DOHH2 (cell line): ENCODE measurements around the gene LDLRAD4.

Source experiments
- H3F3A ChIP-seq: fragments of 200-600 bp; sonication (generic), shearing (Covaris generic); 2 replicates; pipeline ENCODE4 v1.6.0; 2016; ENCODE audit warnings: antibody characterized with exemption, mild to moderate bottlenecking; ENCODE audit not compliant: control insufficient read depth, insufficient read depth
- H3K27ac ChIP-seq: fragments of 200-600 bp; sonication (generic); 2 replicates; pipeline ENCODE4 v1.5.1; 2014; ENCODE audit warnings: low read depth, mild to moderate bottlenecking, low read length, moderate library complexity
- H3K27me3 ChIP-seq: fragments of 200-600 bp; sonication (generic); 2 replicates; pipeline ENCODE4 v1.6.1; 2014; ENCODE audit warnings: mild to moderate bottlenecking, low read length, mixed read lengths; ENCODE audit not compliant: control insufficient read depth
- H3K36me3 ChIP-seq: fragments of 200-600 bp; sonication (generic); 2 replicates; pipeline ENCODE4 v1.6.1; 2014; ENCODE audit warnings: mild to moderate bottlenecking, low read length, moderate library complexity, mixed read lengths; ENCODE audit not compliant: control insufficient read depth
- H3K4me1 ChIP-seq: fragments of 200-600 bp; sonication (generic); 2 replicates; pipeline ENCODE4 v1.6.1; 2014; ENCODE audit warnings: mild to moderate bottlenecking, low read length, mixed read lengths; ENCODE audit not compliant: control insufficient read depth
- H3K4me2 ChIP-seq: fragments of 200-600 bp; sonication (generic); 2 replicates; pipeline ENCODE4 v1.6.0; 2014; ENCODE audit warnings: mild to moderate bottlenecking, low read length, moderate library complexity
- H3K4me3 ChIP-seq: fragments of 200-600 bp; sonication (generic); 2 replicates; pipeline ENCODE4 v1.5.1; 2014; ENCODE audit warnings: mild to moderate bottlenecking, low read length, mixed read lengths
- H3K79me2 ChIP-seq: fragments of 200-600 bp; sonication (generic); 2 replicates; pipeline ENCODE4 v1.6.1; 2014; ENCODE audit warnings: mild to moderate bottlenecking, low read length, mixed read lengths; ENCODE audit not compliant: control insufficient read depth
- H3K9me2 ChIP-seq: fragments of 200-600 bp; sonication (generic); replicated peaks from 2 replicates; pipeline ENCODE4 v1.6.1; 2014; ENCODE audit warnings: mild to moderate bottlenecking, low read length, mixed read lengths; ENCODE audit not compliant: control insufficient read depth
- H3K9me3 ChIP-seq: fragments of 200-600 bp; sonication (generic); 2 replicates; pipeline ENCODE4 v1.6.1; 2014; ENCODE audit warnings: antibody characterized with exemption, low read length, mixed read lengths; ENCODE audit not compliant: control insufficient read depth, insufficient read depth
- H4K20me1 ChIP-seq: fragments of 200-600 bp; sonication (generic); 2 replicates; pipeline ENCODE4 v1.6.0; 2014; ENCODE audit warnings: low read depth, mild to moderate bottlenecking, antibody characterized with exemption, low read length, moderate library complexity; ENCODE audit not compliant: control insufficient read depth, insufficient read depth
- EZH2phosphoT487 ChIP-seq: fragments of 200-600 bp; sonication (generic); IDR thresholded peaks from 2 replicates; pipeline ENCODE4 v1.6.1; 2017; ENCODE audit warnings: borderline replicate concordance, mild to moderate bottlenecking, antibody characterized with exemption, low read length, moderate library complexity, mixed read lengths
- TF ChIP-seq, protein P1 (sequence below): fragments of 200-600 bp; sonication (generic); IDR thresholded peaks from one replicate; pipeline ENCODE4 v1.5.1; 2014; ENCODE audit warnings: antibody characterized with exemption, mild to moderate bottlenecking, low read depth, low read length; ENCODE audit not compliant: poor library complexity, severe bottlenecking

LDLRAD4 gene

GRCh38 chr18:13613591-13614501 is 395.3 kb downstream of the LDLRAD4 start:
- Histone ChIP-seq H3K4me2 (peak overlapping the region; percentile 95), H3K4me3 (peak overlapping the region; percentile 84)

GRCh38 chr18:13614641-13615288 is 396.2 kb downstream of the LDLRAD4 start:
- peak overlapping the region; percentile 95 for H3K4me2 ChIP-seq
- peak overlapping the region; percentile 98 for H3K27ac ChIP-seq
- peaks cover 37% of the 10 kb centered on the region for H3F3A ChIP-seq
- peaks cover 75% of the 10 kb centered on the region for H3K4me1 ChIP-seq
- H3K27me3 ChIP-seq, result no peaks in the 10 kb centered on the region
- TF ChIP-seq, protein P1, sequence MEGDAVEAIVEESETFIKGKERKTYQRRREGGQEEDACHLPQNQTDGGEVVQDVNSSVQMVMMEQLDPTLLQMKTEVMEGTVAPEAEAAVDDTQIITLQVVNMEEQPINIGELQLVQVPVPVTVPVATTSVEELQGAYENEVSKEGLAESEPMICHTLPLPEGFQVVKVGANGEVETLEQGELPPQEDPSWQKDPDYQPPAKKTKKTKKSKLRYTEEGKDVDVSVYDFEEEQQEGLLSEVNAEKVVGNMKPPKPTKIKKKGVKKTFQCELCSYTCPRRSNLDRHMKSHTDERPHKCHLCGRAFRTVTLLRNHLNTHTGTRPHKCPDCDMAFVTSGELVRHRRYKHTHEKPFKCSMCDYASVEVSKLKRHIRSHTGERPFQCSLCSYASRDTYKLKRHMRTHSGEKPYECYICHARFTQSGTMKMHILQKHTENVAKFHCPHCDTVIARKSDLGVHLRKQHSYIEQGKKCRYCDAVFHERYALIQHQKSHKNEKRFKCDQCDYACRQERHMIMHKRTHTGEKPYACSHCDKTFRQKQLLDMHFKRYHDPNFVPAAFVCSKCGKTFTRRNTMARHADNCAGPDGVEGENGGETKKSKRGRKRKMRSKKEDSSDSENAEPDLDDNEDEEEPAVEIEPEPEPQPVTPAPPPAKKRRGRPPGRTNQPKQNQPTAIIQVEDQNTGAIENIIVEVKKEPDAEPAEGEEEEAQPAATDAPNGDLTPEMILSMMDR, result no peak
- no peak for TF ChIP-seq EZH2phosphoT487
- H3K79me2 ChIP-seq, result peaks cover 64% of the 10 kb centered on the region
- H4K20me1 ChIP-seq, result no peaks in the 10 kb centered on the region
- no peaks in the 10 kb centered on the region for H3K9me2 ChIP-seq
- peak overlapping the region; percentile 84 for H3K4me3 ChIP-seq
- no peaks in the 10 kb centered on the region for H3K9me3 ChIP-seq
- peaks cover 40% of the 10 kb centered on the region for H3K36me3 ChIP-seq

More at GRCh38 chr18:13613591-13614501, 395.3 kb downstream of the LDLRAD4 start:
- Histone ChIP-seq H3K36me3 (peaks cover 40% of the 10 kb centered on the region), H3F3A (peaks cover 43% of the 10 kb centered on the region), H3K27me3 (no peaks in the 10 kb centered on the region), H3K4me1 (peaks cover 84% of the 10 kb centered on the region), H3K27ac (peak overlapping the region; percentile 98), H4K20me1 (no peaks in the 10 kb centered on the region), H3K9me3 (no peaks in the 10 kb centered on the region), H3K9me2 (no peaks in the 10 kb centered on the region), H3K79me2 (peaks cover 57% of the 10 kb centered on the region)
- TF ChIP-seq, protein P1, result no peak
- no peak for TF ChIP-seq EZH2phosphoT487

DNA sequence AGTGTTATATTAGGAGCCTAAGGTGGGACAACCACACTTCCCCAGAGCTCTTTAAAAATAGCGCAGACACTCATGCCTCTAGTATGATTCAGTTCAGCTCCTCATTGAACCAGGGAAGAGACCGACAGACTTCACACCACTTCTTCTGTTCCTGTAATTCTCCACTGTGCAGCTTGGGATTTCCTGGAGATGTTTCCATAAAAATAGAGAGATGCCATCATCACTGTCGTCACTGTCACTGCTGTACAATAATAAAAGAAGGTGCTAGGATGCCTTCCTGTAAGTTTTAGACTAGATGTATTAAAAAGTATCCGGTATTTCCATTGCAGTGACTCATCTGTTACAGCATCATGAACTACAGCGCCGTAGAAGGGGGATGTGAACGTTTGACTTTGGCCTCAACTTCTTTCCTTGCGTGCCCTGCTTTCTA is 396.9 kb downstream of the LDLRAD4 start:
- Histone ChIP-seq H3F3A (peaks cover 34% of the 10 kb centered on the region), H4K20me1 (no peaks in the 10 kb centered on the region), H3K27ac (peak overlapping the region; percentile 98), H3K9me2 (no peaks in the 10 kb centered on the region), H3K27me3 (no peaks in the 10 kb centered on the region), H3K4me2 (peak overlapping the region; percentile 95), H3K4me3 (peak overlapping the region; percentile 84), H3K36me3 (peaks cover 40% of the 10 kb centered on the region), H3K9me3 (no peaks in the 10 kb centered on the region), H3K79me2 (peaks cover 69% of the 10 kb centered on the region), H3K4me1 (peaks cover 70% of the 10 kb centered on the region)
- TF ChIP-seq, protein P1, result no peak
- no peak for TF ChIP-seq EZH2phosphoT487
